GM21390 (cell line): Measurements from ENCODE around the gene NDOR1.

Experiments
- ATAC-seq: cut with Tn5 transposase; IDR thresholded peaks from one replicate; pipeline ENCODE4 v1.9.1; 2021; ENCODE audit not compliant: unreplicated experiment

Gene NDOR1

GRCh38 chr9:137198051-137198901 lies 7.2 kb upstream of the NDOR1 start:
- ATAC-seq = no peak

GRCh38 chr9:137198902-137199283 lies 6.6 kb upstream of the NDOR1 start:
- no peak for ATAC-seq

GRCh38 chr9:137199411-137200121 lies 5.9 kb upstream of the NDOR1 start:
- ATAC-seq = no peak

GRCh38 chr9:137200311-137201204 lies 4.9 kb upstream of the NDOR1 start, which contains the start of gene TPRN:
TSS of gene TPRN (minus strand) at chr9:137200741. CDS start at chr9:137200711, 30 bp downstream.
- ATAC-seq = peak; percentile 78

- no peak for ATAC-seq
Observed at GRCh38 chr9:137201205-137201868, 4.2 kb upstream of the NDOR1 start.

- ATAC-seq = no peak
Observed at GRCh38 chr9:137202966-137203365, 2.5 kb upstream of the NDOR1 start.

GRCh38 chr9:137204731-137205125 lies 772 bp upstream of the NDOR1 start:
- ATAC-seq = no peak

GRCh38 chr9:137206602-137207001 lies 1.1 kb downstream of the NDOR1 start:
- ATAC-seq = no peak

- no peak for ATAC-seq
Observed at GRCh38 chr9:137211532-137211931, 6.0 kb downstream of the NDOR1 start.

- ATAC-seq = no peak
Observed at GRCh38 chr9:137212520-137212919, 7.0 kb downstream of the NDOR1 start.

- no peak for ATAC-seq
Observed at GRCh38 chr9:137213160-137214060, 7.9 kb downstream of the NDOR1 start.

GRCh38 chr9:137214620-137215019 lies 9.1 kb downstream of the NDOR1 start:
- no peak for ATAC-seq

- no peak for ATAC-seq
Observed at GRCh38 chr9:137215196-137215986, 9.9 kb downstream of the NDOR1 start.

GRCh38 chr9:137216188-137216965 lies 10.9 kb downstream of the NDOR1 start:
- ATAC-seq = no peak

- no peak for ATAC-seq
Observed at GRCh38 chr9:137217276-137218211, 12.0 kb downstream of the NDOR1 start.

GRCh38 chr9:137218212-137218753 lies 12.8 kb downstream of the NDOR1 start:
- no peak for ATAC-seq
